GM21447 (cell line): ENCODE measurements around the gene UQCR11.

ENCODE experiments used
- ATAC-seq: cut with Tn5 transposase; IDR thresholded peaks from one replicate; pipeline ENCODE4 v1.9.1; 2021; ENCODE audit not compliant: unreplicated experiment

UQCR11 gene

GRCh38 chr19:1571358-1571757 lies 33.9 kb downstream of the UQCR11 start:
- no peak for ATAC-seq

GRCh38 chr19:1570836-1571235 lies 34.4 kb downstream of the UQCR11 start:
- ATAC-seq = no peak

GRCh38 chr19:1569997-1570396 lies 35.3 kb downstream of the UQCR11 start:
- ATAC-seq = no peak

GRCh38 chr19:1568320-1569019 lies 36.8 kb downstream of the UQCR11 start, which contains the start of gene MEX3D:
Gene MEX3D, minus strand, starts transcription at chr19:1568325. Its CDS starts 267 bp downstream, at chr19:1568058.
- ATAC-seq = peak; percentile 60

GRCh38 chr19:1567848-1568227 lies 37.4 kb downstream of the UQCR11 start:
- no peak for ATAC-seq

- ATAC-seq = no peak
These were observed 38.0 kb downstream of the UQCR11 start for GRCh38 chr19:1567116-1567847.

- no peak for ATAC-seq
These were observed 38.7 kb downstream of the UQCR11 start for GRCh38 chr19:1566392-1567115.

GRCh38 chr19:1563251-1563650 lies 42.0 kb downstream of the UQCR11 start:
- no peak for ATAC-seq

- no peak for ATAC-seq
These were observed 43.9 kb downstream of the UQCR11 start for GRCh38 chr19:1561236-1561842.

- ATAC-seq = no peak
These were observed 44.9 kb downstream of the UQCR11 start for GRCh38 chr19:1560286-1560882.

- ATAC-seq = no peak
These were observed 46.7 kb downstream of the UQCR11 start for GRCh38 chr19:1558552-1558951.

- no peak for ATAC-seq
These were observed 48.7 kb downstream of the UQCR11 start for GRCh38 chr19:1556390-1557070.

GRCh38 chr19:1555487-1556389 lies 49.5 kb downstream of the UQCR11 start:
- no peak for ATAC-seq

- ATAC-seq = no peak
These were observed 50.3 kb downstream of the UQCR11 start for GRCh38 chr19:1554968-1555367.

- no peak for ATAC-seq
These were observed 51.8 kb downstream of the UQCR11 start for GRCh38 chr19:1553415-1553814.

- ATAC-seq = no peak
These were observed 53.9 kb downstream of the UQCR11 start for GRCh38 chr19:1551068-1552040.

- ATAC-seq = no peak
These were observed 55.8 kb downstream of the UQCR11 start for GRCh38 chr19:1549332-1549945.
